HCT116 (cell line): ENCODE data around the gene RBMS1. TPM values are rescaled to one million over a fixed set of nuclear protein-coding genes. Genes with fewer than 3 reads are reported as not detected.

ENCODE experiments used
- CEBPB ChIP-seq: IDR thresholded peaks from 2 replicates; pipeline ENCODE4 v1.6.1; 2012; ENCODE audit warnings: low read depth
- EGR1 ChIP-seq: IDR thresholded peaks from 2 replicates; pipeline ENCODE4 v1.6.1; 2012; ENCODE audit warnings: low read depth
- EZH2 ChIP-seq: fragments of 200-600 bp; sonication (generic); IDR thresholded peaks from 2 replicates; pipeline ENCODE4 v1.6.1; 2017; ENCODE audit warnings: antibody characterized with exemption, mixed run types
- RAD21 ChIP-seq: IDR thresholded peaks from 2 replicates; pipeline ENCODE4 v1.6.1; 2012; ENCODE audit warnings: low read depth, mild to moderate bottlenecking
- SIN3A ChIP-seq: IDR thresholded peaks from 2 replicates; pipeline ENCODE4 v1.6.1; 2012; ENCODE audit warnings: low read depth
- SRF ChIP-seq: IDR thresholded peaks from 2 replicates; pipeline ENCODE4 v1.6.1; 2012; ENCODE audit warnings: low read depth
- TCF7L2 ChIP-seq: IDR thresholded peaks from 2 replicates; pipeline ENCODE4 v1.7.0; 2011; ENCODE audit warnings: borderline replicate concordance, inconsistent platforms; ENCODE audit not compliant: insufficient read depth, insufficient read length; ENCODE audit errors: extremely low read depth
- YY1 ChIP-seq: IDR thresholded peaks from 2 replicates; pipeline ENCODE4 v1.6.1; 2011; ENCODE audit warnings: low read length, low read depth, moderate library complexity, mild to moderate bottlenecking; ENCODE audit not compliant: insufficient replicate concordance; ENCODE audit errors: extremely low read depth
- ZFX ChIP-seq: fragments of 450-650 bp; IDR thresholded peaks from 2 replicates; pipeline ENCODE4 v1.6.1; 2017
- total RNA-seq: library from RNA; stranded (reverse); gene quantifications from one replicate; pipeline ENCODE4 v1.2.1, GENCODE V29; 2021; ENCODE audit not compliant: unreplicated experiment
- TF ChIP-seq, protein P1 (sequence below): IDR thresholded peaks from 2 replicates; pipeline ENCODE4 v1.6.1; 2011; ENCODE audit warnings: mild to moderate bottlenecking, low read length, moderate library complexity; ENCODE audit not compliant: insufficient replicate concordance; ENCODE audit errors: extremely low read depth
- TF ChIP-seq, protein P2 (sequence below): IDR thresholded peaks from 2 replicates; pipeline ENCODE4 v1.6.1; 2012
- TF ChIP-seq, protein P3 (sequence below), 3 experiments: fragments of 200-600 bp in 1 of 3; sonication (generic) in 1 of 3; IDR thresholded peaks in 2 of 3; conservative IDR thresholded peaks in 1 of 3; 2 replicates each; pipeline ENCODE4 v1.5.1; 2012 to 2017; ENCODE audit warnings: low read depth in 2 of 3, low read length in 2 of 3, antibody characterized with exemption in 1 of 3, borderline replicate concordance in 1 of 3, control low read depth in 1 of 3, mild to moderate bottlenecking in 1 of 3, mixed read lengths in 1 of 3, mixed run types in 1 of 3, moderate library complexity in 1 of 3; ENCODE audit not compliant: insufficient read depth in 1 of 3

Gene RBMS1
- total RNA-seq, 1 experiment from 2014 or later = 17.6 TPM

DNA sequence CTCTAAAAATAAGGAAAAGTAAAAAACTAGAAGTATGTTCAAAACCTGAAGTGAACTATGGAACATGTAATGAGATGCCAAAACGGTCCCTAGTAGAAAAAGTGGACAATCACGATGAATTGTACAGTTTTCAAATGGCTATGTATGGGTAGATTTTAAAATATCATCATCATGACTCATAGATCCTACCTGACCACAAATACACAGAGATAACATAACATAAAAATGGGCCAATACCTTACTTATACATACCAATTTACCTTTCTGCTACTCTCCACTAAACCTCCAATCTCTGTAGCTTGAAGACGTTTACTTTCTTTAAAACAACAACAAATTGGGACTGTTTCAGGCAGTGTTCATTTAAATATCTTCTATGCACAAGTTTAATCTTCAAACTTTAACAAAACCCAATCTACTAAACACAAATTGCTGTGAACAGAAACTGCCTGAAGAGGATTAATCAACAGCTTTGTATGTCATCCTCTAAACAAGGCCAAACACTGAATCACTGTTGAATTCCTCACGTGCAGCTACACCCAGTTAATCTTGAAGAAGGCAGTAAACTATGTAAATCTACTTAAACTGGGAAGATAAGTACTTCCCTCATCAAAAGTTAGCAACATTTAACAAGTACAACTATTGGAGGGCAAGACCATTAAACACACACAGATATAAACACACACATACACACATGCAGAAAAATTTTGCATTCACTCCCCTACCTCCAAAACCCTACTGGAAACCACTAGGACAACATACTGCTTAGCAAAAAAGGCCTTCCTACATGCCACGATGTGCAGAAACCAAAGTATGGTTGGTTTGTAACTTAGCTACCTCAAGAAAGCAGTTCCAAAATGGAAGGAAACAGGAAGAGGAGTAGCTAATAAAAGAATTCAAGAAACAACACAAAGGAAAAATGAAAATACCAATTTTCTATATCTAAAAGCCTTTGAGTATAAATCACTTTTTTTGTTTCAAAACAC is 90.3 kb downstream of the RBMS1 start (continued):
- TF ChIP-seq, protein P1, sequence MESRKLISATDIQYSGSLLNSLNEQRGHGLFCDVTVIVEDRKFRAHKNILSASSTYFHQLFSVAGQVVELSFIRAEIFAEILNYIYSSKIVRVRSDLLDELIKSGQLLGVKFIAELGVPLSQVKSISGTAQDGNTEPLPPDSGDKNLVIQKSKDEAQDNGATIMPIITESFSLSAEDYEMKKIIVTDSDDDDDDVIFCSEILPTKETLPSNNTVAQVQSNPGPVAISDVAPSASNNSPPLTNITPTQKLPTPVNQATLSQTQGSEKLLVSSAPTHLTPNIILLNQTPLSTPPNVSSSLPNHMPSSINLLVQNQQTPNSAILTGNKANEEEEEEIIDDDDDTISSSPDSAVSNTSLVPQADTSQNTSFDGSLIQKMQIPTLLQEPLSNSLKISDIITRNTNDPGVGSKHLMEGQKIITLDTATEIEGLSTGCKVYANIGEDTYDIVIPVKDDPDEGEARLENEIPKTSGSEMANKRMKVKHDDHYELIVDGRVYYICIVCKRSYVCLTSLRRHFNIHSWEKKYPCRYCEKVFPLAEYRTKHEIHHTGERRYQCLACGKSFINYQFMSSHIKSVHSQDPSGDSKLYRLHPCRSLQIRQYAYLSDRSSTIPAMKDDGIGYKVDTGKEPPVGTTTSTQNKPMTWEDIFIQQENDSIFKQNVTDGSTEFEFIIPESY = no peak
- TF ChIP-seq YY1 = no peak
- TF ChIP-seq TCF7L2 = no peak
- TF ChIP-seq SRF = peak; percentile 27; the same call in 1 of the 2 replicates
- TF ChIP-seq ZFX = no peak
- TF ChIP-seq EZH2 = no peak
- TF ChIP-seq, protein P2, sequence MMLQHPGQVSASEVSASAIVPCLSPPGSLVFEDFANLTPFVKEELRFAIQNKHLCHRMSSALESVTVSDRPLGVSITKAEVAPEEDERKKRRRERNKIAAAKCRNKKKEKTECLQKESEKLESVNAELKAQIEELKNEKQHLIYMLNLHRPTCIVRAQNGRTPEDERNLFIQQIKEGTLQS = no peak
- TF ChIP-seq EGR1 = no peak
- TF ChIP-seq RAD21 = no peak
- no peak for TF ChIP-seq CEBPB
- TF ChIP-seq, protein P3, sequence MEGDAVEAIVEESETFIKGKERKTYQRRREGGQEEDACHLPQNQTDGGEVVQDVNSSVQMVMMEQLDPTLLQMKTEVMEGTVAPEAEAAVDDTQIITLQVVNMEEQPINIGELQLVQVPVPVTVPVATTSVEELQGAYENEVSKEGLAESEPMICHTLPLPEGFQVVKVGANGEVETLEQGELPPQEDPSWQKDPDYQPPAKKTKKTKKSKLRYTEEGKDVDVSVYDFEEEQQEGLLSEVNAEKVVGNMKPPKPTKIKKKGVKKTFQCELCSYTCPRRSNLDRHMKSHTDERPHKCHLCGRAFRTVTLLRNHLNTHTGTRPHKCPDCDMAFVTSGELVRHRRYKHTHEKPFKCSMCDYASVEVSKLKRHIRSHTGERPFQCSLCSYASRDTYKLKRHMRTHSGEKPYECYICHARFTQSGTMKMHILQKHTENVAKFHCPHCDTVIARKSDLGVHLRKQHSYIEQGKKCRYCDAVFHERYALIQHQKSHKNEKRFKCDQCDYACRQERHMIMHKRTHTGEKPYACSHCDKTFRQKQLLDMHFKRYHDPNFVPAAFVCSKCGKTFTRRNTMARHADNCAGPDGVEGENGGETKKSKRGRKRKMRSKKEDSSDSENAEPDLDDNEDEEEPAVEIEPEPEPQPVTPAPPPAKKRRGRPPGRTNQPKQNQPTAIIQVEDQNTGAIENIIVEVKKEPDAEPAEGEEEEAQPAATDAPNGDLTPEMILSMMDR (IDR thresholded peaks at IDR 0.05 in 2 of 3, conservative IDR thresholded peaks at IDR 0.05 in 1 of 3; ENCODE audit: borderline replicate concordance in 1 of 3, insufficient read depth in 1 of 3, low read depth in 2 of 3, low read length in 2 of 3) = no peak
- no peak for TF ChIP-seq SIN3A
